ENCODE results near the gene TGFA.

GRCh38 chr2:70525032-70525431 is 28.6 kb downstream of the TGFA start:
- TF ChIP-seq CTCF (IDR thresholded peaks at IDR 0.05; ENCODE audit: insufficient read depth, low read depth, low read length) = no peak
- TF ChIP-seq EZH2 (IDR thresholded peaks at IDR 0.05; ENCODE audit: insufficient read depth, low read length) = no peak

Data from astrocyte (in vitro differentiated cells and primary cell).